ENCODE data around the gene APEH.
A peak's percentile ranks its signal among the peaks of the same experiment; 100 is the strongest.
"Not testable (repeated sequence)": the region's sequence is repeated elsewhere in the genome, so short reads cannot be mapped to it uniquely, and the experiment has no call there.

The APEH gene

DNA sequence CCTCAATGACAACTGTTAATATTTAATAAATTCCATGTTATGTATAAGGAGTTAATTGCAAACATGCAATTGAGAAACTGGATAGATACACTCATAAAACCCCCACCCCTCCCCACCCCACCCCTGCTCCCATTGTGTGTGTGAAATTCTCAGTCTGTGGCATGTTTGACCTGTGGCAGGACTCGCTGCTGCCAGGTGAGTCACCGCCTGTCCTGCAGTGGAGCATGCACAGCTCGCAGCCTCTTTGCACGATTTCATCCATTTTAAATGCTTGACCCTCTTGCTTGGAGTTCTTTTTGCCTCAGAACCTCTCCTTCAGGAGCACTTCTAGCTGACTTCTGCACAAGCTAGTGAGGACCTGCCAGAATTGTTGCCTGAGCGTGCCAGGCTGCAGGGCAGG lies 5.3 kb upstream of the APEH start:
- no peak for DNase-seq (ENCODE audit: low spot score)

DNA sequence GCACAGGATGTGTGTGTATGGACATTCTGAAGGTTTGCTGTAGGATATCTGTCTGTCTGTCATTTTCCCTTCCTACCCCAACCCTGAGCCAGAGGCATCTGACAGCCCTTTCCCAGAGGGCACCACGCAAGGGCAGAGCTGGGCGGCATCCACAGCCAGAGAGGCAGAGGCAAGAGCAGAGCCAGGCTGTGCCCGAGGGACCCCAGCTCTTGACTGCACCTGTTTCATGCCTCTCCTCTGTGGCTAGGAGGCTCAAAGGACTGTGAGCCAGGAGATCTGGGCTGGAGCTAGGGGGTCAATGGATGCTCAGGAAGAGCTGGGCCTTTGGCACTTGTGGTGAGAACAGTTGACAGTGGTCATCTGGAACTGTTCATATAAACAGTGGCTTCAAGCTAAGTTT lies 4.8 kb upstream of the APEH start:
- no peak for DNase-seq (ENCODE audit: low spot score)

DNA sequence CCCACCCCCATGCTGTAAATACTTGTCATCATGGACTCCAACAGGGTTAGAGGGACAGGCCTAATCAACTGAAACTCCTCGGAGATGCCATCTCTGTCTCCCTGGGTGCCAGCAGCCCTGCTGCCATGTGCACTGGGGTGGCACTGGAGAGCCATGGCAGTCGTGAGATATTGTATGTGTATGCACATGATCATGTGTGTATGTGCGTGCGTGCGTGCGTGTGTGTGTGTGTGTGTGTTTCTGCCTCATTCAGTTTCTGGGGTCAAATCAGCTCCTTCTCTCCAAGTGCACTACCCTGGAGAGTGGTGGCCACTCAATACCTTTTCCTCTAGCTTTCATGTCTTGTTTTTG lies 3.2 kb upstream of the APEH start:
- no peak for DNase-seq (ENCODE audit: low spot score)

DNA sequence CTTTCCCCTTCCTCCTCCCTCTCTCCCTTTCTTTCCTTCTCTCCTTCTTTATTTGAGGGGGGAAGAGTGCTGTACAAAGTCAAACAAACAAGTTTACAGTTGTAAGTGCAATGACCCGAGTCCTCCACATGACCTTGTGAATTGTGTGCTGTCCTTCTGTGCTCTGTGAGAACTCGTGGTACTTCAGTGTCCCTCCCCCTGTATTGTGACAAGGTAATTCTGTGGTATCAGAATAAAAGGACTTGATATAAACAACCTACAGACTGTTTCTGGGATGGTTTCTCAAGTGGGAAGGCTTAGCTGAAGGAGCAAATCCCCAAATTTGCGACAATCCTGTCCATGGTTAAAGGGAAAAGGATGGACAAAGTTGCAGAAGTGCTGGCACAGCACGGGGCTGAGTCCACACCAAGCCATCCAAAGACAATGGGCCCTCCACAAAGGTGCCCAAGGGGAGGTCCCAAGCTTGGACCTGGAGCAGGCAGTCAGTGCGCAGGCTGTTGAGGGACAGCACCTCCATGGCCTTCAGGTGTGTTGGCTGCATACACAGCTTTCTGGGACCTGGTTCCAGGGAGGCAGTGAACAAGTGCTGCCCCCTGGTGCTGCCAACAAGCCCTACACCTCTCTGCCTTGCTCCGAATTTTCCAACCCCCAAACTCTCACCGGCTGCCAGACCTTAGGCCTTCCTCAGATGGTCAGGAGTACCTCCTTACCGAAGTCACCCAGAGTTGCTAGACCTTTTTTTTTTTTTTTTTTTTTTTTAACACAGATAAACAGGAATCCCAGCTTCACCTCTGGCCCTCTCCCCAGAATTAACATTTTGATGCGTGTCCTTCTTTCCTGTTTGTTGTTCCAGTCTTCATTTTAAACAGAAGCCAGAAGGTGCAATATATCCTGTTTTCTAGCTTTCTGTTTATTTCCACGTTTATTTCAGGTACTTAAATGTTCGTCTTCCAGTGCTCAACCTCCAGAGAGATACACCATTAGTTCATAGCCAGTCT lies 2.6 kb upstream of the APEH start:
- DNase-seq (ENCODE audit: low spot score) = peak; percentile 73

DNA sequence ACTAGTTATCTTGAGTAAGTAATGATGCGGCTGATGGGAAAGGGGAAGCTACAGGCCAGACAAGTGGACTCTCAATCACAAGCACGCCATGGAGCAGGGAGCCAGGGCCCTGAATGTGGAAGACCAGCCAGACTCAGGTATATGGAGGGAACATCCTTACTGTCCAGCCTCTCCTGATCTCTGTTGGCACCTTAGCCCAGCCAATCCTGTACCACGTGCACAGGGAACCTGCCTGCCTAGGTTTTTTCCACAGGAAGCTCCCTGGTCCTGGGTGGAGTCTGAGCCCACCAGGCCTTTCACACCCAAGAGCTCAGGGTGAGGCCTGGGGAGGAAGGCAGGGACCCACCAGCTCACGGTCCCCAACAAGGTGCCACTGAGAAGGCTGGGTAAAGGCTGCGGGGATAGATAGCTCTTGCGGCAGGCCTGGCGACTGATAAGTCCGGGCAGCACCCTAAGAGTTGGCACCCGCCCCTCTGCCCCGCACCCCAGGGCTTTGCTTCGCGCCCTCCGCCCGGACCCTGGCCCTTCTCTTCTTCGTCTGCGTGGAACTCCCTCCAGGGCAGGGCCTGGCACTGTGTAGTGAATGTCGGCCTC lies 933 bp upstream of the APEH start:
- no peak for DNase-seq (ENCODE audit: low spot score)

DNA sequence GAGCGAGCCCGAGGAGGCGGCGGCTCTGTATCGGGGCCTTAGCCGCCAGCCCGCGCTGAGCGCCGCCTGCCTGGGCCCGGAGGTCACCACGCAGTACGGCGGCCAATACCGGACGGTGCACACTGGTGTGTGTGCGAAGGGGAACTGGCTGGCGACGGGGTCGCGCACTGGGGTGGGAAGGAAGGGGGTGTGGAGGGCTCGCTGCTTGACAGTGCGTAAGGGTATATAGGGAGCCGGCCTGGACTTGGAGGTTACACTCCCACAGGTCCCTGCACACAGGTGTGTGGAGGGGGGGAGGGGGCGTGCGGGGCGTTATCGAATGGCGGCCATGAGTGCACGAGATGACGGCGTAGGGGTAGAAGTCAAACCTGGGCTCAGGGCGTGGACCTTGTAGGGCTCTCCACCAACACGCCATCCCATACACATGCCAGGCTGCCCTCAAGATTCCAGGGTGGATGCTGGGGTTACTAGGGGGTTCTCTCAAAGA lies 389 bp downstream of the APEH start:
- DNase-seq (ENCODE audit: low spot score) = peak; percentile 8

DNA sequence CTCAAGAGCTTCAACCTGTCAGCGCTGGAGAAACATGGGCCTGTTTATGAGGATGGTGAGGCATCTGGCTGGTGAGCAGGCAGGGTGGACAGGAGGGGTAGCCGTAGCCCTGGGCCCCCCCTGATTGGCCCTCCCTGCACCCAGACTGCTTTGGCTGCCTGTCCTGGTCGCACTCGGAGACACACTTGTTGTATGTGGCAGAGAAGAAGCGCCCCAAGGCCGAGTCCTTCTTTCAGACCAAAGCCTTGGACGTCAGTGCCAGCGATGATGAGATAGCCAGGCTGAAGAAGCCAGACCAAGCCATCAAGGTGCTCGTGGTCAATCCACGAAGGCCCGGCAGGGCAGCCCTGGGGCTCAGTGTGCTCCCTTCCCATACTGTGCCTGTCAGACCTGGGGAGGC lies 1.8 kb downstream of the APEH start:
- no peak for DNase-seq (ENCODE audit: low spot score)

DNA sequence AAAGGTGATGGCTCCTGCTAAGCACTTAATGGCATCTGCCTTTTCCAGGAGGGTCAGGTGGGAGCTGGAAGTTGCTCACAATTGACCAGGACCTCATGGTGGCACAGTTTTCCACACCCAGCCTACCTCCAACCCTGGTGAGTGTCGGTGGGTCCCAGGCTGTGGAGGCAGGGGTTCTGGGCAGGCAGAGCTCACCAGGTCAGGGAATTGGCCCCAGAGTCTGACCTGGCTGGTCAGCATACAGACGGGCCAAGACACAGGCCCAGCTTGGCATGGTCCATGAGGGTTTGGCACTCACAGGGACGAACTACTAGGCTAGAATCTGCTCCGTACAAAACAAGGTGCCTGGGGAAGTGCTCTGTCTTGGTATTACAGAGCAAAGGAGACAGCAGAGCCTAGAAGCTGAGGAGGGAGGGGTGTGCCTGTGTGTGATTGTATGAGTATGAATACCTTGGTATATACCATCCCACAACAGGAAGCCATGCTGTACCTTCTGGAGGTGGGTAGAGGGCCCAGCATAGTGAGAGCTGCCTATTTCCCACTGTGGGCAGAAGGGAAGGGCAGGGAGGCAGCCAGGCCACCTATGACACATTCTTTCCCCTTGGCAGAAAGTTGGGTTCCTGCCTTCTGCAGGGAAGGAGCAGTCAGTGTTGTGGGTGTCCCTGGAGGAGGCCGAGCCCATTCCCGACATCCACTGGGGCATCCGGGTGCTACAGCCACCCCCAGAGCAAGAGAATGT lies 6.5 kb downstream of the APEH start:
- DNase-seq (ENCODE audit: low spot score) = no peak

DNA sequence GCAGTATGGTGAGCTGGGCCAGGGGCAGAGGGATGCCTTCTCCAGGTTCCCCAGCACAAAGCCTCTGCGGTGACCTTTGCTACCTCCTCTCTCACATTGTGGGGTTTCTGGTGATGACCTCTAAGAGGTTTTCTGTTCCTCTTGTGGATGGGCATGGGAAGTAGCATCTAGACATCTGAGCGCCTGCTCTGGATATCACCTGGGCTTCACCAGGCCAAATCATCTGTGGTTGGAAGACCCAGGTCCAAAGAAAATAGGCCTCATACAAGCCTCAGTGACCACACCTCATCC lies 7.0 kb downstream of the APEH start:
- DNase-seq (ENCODE audit: low spot score) = no peak

DNA sequence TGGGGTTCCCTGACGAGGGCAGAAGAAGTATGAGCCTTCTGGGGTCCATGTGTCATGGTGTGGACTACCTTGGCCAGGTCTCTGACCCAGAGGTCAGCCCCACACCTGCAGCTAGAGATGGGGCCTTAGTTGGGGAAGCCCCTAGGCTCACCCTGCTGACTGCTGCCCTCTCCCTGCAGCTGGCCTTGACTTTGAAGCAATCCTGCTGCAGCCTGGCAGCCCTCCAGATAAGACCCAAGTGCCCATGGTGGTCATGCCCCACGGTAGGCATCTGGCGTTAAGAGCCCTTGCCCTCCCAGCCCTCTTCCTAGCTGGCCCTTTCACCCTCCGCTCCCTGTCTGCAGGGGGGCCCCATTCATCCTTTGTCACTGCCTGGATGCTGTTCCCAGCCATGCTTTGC lies 7.4 kb downstream of the APEH start:
- DNase-seq (ENCODE audit: low spot score) = no peak

DNA sequence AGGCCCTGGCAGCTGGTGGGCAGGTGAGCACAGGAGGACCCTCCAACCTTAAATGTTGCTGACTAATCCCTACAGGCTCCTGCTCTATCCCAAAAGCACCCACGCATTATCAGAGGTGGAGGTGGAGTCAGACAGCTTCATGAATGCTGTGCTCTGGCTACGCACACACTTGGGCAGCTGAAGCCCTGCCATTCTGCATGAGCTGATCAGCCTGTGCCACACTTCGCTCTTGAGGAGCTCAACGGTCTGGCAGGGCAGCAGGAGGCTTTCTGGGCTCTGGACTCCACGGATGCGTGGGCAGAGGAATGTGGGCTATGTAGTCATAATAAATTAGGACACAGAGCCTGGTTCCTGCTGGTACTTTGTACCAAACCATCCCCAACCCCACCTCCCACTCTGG lies 9.0 kb downstream of the APEH start:
- DNase-seq (ENCODE audit: low spot score) = no peak

DNA sequence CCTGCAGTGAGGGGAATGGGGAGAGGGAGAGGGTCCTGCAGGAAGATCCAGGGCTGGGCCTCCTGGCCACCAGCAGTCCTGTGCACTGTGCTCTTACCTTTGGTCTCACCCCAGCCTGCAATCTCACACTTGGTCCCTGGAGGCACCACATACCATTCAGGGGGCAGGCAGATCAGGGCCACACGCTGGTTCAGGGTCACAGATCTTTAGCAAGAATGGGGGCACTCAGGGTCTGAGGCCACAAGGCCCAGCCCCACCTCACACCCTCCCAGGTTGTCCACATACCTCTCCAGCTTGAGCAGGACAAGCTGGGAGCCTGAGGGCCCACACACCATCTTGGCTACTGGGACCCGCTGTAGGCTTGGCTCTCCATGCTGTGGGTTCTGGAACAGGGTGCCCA lies 10.3 kb downstream of the APEH start:
- DNase-seq (ENCODE audit: low spot score) = not testable (repeated sequence)

DNA sequence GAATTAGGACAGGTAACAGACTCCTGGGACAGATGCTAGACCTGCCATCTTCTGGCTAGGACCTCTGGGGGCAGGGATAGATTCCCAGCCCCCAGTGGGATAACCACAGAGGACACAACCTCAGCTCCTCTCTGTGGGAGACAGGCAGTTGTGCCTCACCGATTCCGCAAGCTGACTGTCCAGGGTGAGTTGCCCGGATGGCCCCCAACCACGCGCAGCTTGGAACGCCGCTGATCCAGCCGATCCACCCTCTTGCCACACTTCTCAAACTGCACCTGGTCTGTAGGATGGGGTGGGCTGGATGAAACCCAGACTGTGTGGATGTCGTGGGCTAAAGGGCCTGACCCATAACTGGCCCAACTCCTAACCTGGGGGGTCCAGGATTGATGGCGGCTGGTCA lies 11.0 kb downstream of the APEH start:
- not testable (repeated sequence) for DNase-seq (ENCODE audit: low spot score)

DNA sequence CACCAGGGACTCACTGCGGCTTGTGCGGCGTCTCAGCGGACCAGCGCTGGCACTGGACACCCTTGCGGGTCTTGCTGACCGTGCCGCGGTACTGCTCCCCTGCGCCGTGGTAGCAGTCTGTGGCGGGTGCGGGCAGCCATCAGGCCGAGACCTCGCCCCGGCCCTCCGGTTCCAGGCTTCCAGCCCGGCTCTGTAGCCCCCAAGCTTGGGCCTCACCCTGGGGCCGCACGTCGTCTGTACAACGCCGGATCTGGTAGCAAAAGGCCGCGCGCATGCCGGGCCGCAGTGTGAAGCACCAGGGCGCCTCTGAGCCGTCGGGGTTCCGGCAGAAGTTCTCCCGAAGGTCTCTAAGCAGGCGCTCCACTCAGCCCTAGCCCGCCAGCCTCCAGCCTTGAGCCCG lies 11.7 kb downstream of the APEH start:
- not testable (repeated sequence) for DNase-seq (ENCODE audit: low spot score)

DNA sequence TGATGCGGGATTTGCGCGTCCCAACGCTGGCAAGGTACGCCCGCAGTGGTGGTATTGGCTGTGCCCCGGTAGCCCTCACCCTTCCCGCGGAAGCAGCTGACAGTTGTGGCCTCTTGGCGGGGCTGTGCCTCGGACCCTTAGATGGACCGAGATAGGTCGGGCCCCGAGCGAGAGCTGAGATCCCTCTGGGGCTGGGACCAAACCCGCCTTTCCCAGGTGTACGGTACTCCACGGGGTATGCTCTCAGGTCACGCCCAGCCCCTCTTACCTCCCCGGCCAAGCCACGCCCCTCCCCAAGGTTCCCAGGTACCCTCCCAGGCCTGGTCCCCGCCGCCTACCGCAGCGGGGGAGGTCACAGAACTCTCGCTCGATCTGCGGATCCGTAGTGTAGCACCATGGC lies 12.2 kb downstream of the APEH start:
- DNase-seq (ENCODE audit: low spot score) = peak; percentile 15

DNA sequence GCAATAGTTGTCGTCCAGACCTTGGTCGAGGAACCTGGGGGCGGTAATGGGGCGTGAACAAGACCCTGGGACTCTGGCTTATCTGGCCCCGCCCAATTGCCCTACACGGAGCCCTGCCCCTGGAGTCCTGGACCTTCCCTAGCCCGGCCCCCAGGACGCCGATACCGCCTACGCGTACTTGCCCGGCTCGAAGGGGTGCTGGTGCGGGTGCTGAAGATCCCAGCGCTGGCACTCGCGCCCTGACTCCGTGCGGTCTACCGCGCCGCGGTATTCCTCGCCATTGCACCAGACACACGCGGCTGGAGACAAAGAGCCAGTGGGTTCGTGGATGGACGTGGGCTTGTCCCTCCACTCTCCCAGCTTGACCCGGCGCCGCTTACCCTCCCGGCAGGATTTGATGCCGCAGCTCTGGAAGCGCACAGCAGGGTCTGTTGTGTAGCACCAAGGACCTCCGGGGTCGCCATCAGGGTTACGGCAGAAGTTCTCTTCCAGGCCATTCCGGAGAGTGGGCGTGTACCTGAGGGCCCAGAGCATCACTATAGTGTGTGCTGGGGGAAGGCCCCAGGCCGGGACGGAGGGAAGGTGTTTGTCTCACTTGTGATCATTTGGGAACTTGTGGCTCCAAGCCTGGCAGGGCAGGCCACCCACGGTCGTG lies 12.7 kb downstream of the APEH start:
- DNase-seq (ENCODE audit: low spot score) = peak; percentile 22

DNA sequence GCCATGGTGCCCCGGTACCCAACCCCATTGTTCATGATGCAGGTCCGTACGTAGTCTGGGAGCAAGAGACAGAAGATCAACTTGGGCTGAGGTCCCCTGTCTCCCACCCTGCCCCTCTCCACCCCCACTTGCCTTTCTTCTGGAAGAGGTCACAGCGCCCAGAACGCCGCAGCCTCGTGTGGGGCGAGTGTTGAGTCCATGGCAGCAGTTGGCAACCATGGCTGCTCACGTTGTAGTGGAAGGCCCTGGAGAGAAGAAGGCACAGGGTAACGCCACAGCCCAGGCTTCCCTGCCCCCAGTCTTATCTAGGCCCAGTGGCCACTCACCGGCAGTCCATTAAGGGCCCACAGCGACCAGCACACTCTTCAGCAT lies 13.3 kb downstream of the APEH start:
- DNase-seq (ENCODE audit: low spot score) = not testable (repeated sequence)

DNA sequence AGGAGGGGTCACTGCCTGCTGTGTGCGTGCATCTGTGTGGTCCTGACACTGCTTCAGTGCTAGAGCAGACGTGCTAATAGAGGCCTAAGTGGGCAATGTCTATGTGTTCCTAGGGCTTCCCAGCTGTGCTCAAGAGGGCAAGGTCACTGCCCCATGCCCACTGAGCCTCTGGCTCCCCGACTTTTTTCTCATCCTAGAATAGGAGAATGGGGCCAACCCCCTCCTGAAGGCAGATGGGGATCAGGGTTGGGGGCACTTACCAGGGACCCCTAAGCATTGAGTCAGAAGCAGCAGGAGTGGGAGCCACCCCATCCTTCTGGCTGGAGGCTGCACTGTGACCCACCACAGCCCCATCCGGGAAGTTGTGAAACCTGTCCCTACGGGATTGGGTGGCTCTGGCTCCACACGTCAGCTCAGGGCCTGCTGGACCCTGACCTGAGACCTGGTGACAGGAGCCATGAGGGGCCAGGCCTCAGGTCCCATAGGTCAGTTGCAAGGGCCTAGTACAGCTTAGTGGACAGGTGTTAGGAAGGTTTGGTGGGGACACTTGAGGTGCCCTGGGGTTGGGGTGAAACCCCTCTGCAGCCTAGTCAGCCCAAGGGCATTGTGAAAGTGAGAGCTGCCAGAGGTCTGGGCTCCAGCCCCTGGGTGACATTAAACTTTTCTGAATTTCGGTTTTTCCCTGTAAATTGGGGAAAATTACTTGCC lies 14.3 kb downstream of the APEH start:
- not testable (repeated sequence) for DNase-seq (ENCODE audit: low spot score)

DNA sequence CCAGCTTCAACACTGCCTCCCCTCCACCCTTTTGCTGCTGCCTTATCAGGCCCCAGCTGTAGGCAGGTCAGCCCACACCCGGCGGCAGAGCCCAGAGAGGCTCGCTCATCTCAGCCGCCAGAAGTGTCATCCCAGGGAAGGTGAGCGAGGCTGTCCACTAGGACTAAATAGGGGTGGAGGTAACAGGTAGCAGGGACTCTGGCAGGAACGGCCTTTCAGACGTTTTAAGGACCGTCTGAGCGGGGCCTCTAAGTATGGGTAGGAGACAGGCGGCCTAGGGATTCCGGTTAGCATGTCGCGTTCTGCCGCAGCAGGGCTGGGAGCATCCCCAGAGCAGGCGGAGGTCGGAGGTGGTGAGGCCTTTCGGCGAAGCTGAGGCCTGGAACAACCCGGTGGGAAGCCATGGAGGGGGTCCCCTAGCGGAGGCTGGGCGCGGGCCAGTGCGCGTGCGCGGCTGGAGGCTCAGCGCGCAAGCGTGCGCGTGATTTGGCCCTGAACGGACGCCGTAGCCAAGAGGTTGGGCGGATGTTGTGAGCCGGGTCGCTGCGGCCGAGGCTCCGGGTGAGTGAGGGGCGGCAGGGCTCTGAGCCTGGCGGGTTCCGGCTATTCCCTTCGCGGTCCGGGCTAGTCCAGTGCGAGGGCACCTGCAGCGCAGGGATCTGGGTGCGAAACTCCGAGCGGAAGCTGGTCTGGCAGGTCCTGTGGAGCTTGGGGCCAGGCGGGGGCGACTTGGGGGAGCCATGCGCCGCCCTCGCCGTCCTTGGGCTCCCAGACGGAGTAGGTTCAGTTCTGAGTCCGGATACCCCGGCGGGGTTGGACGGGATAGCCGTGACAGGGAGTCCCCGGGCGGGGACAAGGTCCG lies 15.1 kb downstream of the APEH start, which contains the start of the genes MST1 and RNF123:
Gene MST1 (minus strand): TSS at position 429 of the 862 bp plus-strand sequence. CDS start 783 bp downstream, outside the sequence.
Gene RNF123 (plus strand): TSS at position 512 of the 862 bp plus-strand sequence. CDS start 1,609 bp downstream, outside the sequence.
- peak; percentile 93 for DNase-seq (ENCODE audit: low spot score)

DNA sequence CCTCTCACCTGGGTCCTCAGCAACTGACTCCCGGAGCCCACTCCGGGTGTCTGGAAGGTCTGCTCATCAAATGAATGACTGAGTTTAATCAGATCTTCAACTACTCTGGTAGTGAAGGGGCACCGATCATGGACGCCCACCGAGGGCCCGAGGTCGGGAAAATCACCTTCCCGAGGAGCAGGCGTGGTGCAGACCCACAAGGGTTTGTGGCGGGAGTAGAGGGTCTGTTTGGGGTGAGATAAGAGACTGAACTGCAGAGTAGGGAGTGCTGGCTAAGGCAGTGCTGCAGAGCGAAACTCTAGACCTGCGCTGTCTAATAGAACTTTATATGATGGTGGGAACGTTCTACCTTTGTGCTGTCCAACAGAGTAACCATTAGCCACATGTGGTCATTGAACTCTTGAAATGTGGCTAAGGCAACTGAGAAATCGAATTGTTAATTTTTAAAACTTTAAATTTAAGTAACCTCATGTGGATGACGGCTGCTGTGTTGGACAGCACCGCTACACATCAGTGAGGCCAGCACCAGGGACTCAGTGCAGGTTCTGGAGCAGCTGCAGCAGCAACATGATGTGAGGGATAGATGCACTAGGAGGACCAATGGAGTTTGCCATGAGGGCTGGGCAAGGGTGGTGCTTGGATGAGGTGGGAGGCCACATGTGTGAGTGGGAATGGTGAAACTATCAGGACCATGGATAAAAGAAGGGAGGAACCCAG lies 15.9 kb downstream of the APEH start:
- DNase-seq (ENCODE audit: low spot score) = not testable (repeated sequence)

Measured in CD4-positive, alpha-beta T cell treated with Interleukin-15 for 4 hours (primary cell).